Left ventricle myocardium inferior (tissue), 1 donor: ENCODE results near the gene FJX1. TPM values are rescaled to one million over a fixed set of nuclear protein-coding genes. Genes with fewer than 3 reads are reported as not detected.

Experiments
- DNase-seq: peaks from one replicate; pipeline ENCODE4 v3.0.0-alpha.2; 2020
- H3K27ac ChIP-seq: fragments of 200-600 bp; replicated peaks from 2 replicates; pipeline ENCODE4 v1.8.0; 2021
- H3K27me3 ChIP-seq: fragments of 200-600 bp; 2 replicates; pipeline ENCODE4 v1.8.0; 2021; ENCODE audit warnings: low read depth
- H3K36me3 ChIP-seq: fragments of 200-600 bp; 2 replicates; pipeline ENCODE4 v1.8.0; 2021
- H3K4me1 ChIP-seq: fragments of 200-600 bp; 2 replicates; pipeline ENCODE4 v1.8.0; 2021
- H3K4me3 ChIP-seq: fragments of 200-600 bp; 2 replicates; pipeline ENCODE4 v1.8.0; 2021; ENCODE audit warnings: mild to moderate bottlenecking, moderate library complexity
- H3K9me3 ChIP-seq: fragments of 200-600 bp; replicated peaks from 2 replicates; pipeline ENCODE4 v1.8.0; 2021
- intact Hi-C: fragments of 100-400 bp; cut with micrococcal nuclease; formaldehyde crosslinking; loops from one replicate; pipeline ENCODE4 v1.11.0; 2022
- total RNA-seq: library from RNA; stranded (reverse); fragmentation: NEBNext Ultra II Directional; extraction: Animal tissue kit (Norgen Biotek cat#: 25700); gene quantifications from one replicate; pipeline ENCODE4 v1.2.1, GENCODE V29; 2021
- TF ChIP-seq, protein P1 (sequence below): fragments of 200-600 bp; IDR thresholded peaks from 2 replicates; pipeline ENCODE4 v1.8.0; 2021; ENCODE audit warnings: antibody characterized with exemption, mild to moderate bottlenecking, borderline replicate concordance
- donor health status: DM: no; HTN: yes; CAD: no; lungs with severe emphysema.

FJX1 gene
- total RNA-seq, 1 donor from 2014 or later, result 0.88 TPM

DNA sequence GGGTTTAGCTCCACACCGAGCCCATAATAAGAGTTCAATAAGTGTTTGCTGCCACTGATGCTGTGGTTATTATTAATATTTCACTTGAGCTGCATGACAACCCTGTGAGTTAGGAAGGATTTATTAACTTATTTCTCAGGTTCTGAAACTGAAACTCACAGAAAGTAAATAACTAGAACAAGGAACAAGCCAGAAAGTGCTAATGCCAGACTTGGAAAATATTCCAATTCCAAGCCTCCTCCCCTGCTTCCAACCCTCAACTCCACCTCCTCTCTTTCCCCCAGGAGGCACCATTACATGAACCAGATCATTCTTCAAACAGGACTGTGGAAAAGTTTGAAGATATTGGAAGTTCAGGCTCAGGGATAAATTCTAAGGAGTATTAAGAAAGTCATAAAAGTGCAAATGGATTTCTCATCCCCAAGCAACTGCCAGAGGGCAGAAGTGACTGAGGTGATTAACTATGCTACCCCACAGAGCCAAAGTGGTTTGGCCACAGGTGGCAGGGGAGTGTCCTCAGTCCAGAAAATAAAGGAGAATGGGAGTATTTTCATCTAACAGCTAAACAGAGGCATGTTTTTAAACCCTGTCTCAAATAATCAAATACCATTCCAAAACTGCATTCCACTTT is 3.2 kb upstream of the FJX1 start:
- Histone ChIP-seq H3K27ac (no peak overlapping the region), H3K4me1 (peaks cover 27% of the 10 kb centered on the region), H3K27me3 (peaks cover 73% of the 10 kb centered on the region), H3K9me3 (no peaks in the 10 kb centered on the region), H3K4me3 (no peak overlapping the region), H3K36me3 (no peaks in the 10 kb centered on the region)
- intact Hi-C loops, result loop anchor here (2.0 kb wide), 1 partner anchor 516 kb away; no protein-coding TSS in a partner anchor
- TF ChIP-seq, protein P1, sequence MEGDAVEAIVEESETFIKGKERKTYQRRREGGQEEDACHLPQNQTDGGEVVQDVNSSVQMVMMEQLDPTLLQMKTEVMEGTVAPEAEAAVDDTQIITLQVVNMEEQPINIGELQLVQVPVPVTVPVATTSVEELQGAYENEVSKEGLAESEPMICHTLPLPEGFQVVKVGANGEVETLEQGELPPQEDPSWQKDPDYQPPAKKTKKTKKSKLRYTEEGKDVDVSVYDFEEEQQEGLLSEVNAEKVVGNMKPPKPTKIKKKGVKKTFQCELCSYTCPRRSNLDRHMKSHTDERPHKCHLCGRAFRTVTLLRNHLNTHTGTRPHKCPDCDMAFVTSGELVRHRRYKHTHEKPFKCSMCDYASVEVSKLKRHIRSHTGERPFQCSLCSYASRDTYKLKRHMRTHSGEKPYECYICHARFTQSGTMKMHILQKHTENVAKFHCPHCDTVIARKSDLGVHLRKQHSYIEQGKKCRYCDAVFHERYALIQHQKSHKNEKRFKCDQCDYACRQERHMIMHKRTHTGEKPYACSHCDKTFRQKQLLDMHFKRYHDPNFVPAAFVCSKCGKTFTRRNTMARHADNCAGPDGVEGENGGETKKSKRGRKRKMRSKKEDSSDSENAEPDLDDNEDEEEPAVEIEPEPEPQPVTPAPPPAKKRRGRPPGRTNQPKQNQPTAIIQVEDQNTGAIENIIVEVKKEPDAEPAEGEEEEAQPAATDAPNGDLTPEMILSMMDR, result no peak
- DNase-seq, result no peak

- H3K36me3 ChIP-seq, result no peaks in the 10 kb centered on the region
- intact Hi-C loops, result loop anchor here (2.0 kb wide), 1 partner anchor 515 kb away; no protein-coding TSS in a partner anchor
- no peak overlapping the region for H3K27ac ChIP-seq
- peaks cover 73% of the 10 kb centered on the region for H3K27me3 ChIP-seq
- no peak for DNase-seq
- peaks cover 38% of the 10 kb centered on the region for H3K4me1 ChIP-seq
- no peaks in the 10 kb centered on the region for H3K9me3 ChIP-seq
- H3K4me3 ChIP-seq, result no peak overlapping the region
- TF ChIP-seq, protein P1, result peak; percentile 79
Observed at GRCh38 chr11:35615921-35616900, 2.0 kb upstream of the FJX1 start.

GRCh38 chr11:35617316-35617686 is 959 bp upstream of the FJX1 start:
- Histone ChIP-seq H3K4me1 (peaks cover 49% of the 10 kb centered on the region), H3K36me3 (no peaks in the 10 kb centered on the region), H3K27me3 (peaks cover 72% of the 10 kb centered on the region), H3K4me3 (peak overlapping the region; percentile 80), H3K27ac (peak overlapping the region; percentile 83), H3K9me3 (no peaks in the 10 kb centered on the region)
- DNase-seq, result no peak
- TF ChIP-seq, protein P1, result no peak
- intact Hi-C loops, result no loop called here

DNA sequence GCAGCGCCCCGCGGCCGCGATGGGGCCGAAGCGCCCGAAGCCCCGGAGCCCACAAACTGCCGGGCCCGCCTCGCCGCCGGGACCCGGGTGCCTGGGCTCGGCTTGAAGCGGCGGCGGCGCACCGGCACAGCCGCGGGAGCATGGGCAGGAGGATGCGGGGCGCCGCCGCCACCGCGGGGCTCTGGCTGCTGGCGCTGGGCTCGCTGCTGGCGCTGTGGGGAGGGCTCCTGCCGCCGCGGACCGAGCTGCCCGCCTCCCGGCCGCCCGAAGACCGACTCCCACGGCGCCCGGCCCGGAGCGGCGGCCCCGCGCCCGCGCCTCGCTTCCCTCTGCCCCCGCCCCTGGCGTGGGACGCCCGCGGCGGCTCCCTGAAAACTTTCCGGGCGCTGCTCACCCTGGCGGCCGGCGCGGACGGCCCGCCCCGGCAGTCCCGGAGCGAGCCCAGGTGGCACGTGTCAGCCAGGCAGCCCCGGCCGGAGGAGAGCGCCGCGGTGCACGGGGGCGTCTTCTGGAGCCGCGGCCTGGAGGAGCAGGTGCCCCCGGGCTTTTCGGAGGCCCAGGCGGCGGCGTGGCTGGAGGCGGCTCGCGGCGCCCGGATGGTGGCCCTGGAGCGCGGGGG is 346 bp downstream of the FJX1 start:
- TF ChIP-seq, protein P1, result peak; percentile 23
- Histone ChIP-seq H3K4me3 (peak overlapping the region; percentile 80), H3K4me1 (peaks cover 55% of the 10 kb centered on the region), H3K27me3 (peaks cover 72% of the 10 kb centered on the region), H3K27ac (peak overlapping the region; percentile 83), H3K36me3 (no peaks in the 10 kb centered on the region), H3K9me3 (no peaks in the 10 kb centered on the region)
- intact Hi-C loops, result no loop called here
- peak; percentile 16 for DNase-seq

- Histone ChIP-seq H3K27ac (peak overlapping the region; percentile 83), H3K4me3 (peak overlapping the region; percentile 80), H3K9me3 (no peaks in the 10 kb centered on the region), H3K27me3 (peaks cover 69% of the 10 kb centered on the region), H3K36me3 (no peaks in the 10 kb centered on the region), H3K4me1 (peaks cover 59% of the 10 kb centered on the region)
- TF ChIP-seq, protein P1, result no peak
- intact Hi-C loops, result no loop called here
- peak; percentile 26 for DNase-seq
Observed at GRCh38 chr11:35619116-35619854, 1.0 kb downstream of the FJX1 start.
